Measurements from ENCODE around the gene SNX3.
"Not testable (repeated sequence)": the region's sequence is repeated elsewhere in the genome, so short reads cannot be mapped to it uniquely, and the experiment has no call there.

Gene SNX3

DNA sequence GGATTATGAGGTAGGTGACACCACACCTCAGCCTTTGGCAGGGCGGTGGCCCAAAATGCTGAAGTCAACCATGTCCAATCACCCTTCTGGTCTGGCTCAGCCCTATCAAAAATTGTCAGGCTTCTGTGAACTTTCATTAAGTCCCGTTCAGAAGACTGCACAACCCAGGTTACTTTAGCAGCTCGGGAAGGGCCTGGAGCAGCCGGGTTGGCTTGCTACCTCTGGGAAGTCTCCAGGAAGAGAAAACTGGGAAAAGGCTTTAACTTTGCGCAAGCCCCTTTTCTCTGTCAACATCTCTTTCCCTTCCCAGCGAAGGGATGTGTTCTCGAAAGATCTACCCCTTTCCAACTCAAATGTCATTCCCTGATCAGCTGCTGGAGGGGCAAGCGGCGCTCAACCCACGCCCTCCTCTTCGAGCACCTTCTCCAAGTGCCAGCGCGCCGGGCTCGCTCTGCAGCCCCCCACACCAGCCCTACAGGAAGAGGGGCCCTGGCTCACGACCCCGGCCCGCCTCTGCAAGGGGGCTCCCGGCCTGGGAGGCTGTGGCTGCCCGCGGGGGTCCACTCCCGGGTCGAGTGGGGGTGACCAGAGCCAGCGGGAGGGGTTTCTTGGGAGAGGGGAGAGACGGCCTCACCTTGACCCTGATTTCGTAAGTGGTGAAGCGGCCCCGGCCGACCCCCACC lies 573 bp downstream of the SNX3 start:
- DNase-seq (ENCODE audit: low read depth) = no peak

DNA sequence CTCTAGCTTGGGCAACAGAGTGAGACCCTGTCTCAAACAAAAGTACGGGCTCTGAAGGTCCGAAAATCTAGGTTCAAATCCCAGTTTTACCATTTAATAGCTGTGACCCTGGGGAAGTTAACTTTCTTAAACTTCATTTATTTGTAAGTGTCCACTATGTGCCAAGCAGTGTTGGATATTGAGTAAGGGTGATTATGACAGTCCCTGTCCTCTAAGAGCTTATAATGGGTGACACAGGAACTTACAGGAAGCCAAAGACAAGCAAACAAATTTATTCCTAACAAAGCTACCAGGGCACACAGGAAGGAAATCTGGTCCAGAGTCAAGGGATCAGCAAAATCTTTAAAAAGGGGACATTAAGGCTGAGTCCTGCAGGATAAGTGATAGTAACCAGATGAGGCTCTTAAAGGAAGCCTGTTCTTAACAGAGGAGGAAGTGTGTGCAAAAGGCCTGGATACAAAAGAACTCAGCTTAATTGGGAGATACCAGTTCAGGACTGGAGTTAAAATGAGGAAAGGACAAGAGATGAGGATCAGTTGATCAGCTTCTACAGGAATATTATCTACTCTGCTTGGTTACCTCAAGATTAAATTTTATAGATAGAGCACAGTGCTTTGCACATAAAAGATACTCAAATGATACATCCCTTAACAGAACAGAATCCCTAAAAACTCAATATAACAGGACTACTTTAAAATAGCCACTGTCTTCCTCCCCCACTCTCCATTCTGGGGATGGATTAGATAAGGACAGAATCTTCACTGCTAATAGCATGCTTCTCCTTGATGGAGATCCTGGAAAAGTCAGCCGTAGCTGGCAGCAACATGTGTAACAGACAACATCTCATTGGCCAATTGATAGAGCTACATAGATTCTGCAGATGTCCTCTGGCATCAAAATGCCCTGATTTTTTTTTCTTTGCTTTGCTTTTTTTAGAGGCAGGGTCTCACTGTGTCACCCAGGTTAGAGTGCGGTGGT lies 6.1 kb downstream of the SNX3 start:
- DNase-seq (ENCODE audit: low read depth) = no peak

DNA sequence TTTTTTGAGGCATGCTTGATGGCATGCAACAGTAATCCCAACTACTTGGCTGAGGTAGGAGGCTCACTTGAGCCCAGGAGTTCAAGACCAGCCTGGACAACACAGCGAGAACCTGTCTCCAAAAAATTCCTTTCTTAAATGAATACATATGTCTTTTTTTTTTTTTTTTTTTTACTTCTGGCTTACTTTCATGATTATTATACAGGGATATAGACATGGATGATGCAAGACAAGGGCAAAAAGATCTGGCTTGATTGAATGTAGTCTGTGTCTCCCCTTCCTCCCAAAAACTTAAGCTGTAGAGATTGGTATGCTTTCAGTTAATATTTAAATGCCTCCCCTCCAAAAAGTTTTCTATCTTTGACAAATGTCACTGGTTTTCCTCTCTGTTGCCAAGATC lies 7.6 kb downstream of the SNX3 start:
- no peak for DNase-seq (ENCODE audit: low read depth)

DNA sequence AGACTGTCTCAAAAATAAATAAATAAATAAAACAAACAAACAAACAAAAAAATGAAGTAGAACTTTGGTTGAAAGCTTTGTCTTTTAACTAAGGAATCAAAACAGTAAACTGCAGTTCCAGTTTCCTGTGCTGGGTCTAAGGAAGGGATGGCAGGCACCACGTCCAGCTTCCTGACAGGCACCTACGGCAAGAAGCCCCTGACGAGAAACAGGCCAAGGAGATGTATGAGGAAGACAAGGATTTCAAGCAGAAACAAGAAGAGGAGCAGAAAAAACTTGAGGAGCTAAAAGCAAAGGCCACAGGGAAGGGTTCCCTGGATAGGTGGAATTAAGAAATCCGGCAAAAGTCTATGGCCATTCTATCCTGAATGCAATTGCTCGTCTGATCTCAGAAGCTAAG lies 8.8 kb downstream of the SNX3 start:
- DNase-seq (ENCODE audit: low read depth) = no peak

DNA sequence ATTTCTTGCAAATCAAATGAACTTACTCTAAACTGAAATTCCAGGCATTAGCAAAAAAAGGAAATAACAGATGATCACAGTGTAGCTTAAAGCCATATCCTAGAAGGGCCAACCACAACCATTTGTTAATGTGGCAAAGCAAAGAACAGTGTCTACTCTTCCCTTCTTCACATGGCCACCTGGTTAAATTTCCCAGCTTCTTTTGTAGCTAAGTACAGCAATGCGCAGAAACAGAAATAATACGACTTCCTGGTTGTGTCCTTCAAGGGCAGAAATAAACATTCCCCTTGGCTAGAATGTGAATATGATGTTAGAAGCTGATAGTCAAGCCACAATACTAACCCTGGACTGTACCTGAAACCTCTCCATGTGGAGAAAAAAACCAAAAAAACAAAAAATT lies 9.6 kb downstream of the SNX3 start:
- no peak for DNase-seq (ENCODE audit: low read depth)

DNA sequence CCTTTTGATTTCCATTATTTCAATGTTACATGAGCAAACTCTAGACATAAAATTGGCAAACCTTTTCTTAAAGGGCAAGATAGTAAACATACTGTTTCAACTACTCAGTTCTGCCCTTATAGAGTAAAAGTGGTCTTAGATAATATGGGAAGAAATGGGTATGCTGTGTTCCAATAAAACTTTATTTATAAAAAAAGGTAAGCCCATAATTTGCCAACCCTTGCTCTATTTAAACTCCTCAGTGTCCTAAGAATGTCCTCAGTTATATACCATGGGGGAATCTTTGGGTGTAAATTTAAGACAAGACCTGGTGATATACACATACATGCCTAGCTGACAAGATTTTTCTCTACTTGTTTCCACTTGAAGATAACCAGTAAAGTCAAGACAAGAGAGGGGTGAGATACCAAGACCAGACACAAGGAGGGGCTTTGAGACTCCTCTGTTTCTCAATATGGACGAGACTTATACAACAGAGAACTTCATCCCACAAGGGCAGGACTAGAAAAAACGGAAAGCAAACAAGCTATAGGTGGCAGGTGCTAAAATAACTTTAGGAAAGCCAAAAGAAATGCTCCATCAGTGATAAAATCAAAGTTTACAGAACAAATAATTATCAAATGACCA lies 10.5 kb downstream of the SNX3 start:
- no peak for DNase-seq (ENCODE audit: low read depth)

DNA sequence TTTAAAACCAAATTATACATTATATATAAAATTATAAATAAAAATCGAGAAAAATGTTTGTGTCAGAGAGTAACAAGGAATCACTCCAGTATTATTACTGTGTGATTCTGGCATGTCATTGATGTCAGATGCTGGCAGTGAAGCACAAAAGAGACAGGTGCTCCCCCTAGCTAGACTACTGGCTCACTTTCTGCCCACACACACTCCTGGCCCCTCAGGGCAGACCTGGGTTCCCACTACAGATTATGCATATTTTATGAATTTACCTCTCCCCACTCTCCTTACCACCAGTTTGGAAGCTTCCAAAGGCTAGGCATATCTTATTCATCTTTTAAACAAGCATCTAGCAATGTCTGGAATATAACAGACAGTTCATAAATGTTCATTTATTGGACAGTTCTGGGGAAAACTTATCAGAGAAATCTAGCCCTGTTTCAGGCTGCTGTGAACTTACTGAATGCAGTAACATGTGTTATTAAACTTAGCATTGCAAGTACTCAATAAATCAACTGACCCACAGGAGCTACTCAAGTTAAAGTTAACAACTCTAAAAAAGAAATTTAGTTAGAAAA lies 12.8 kb downstream of the SNX3 start:
- DNase-seq (ENCODE audit: low read depth) = no peak

DNA sequence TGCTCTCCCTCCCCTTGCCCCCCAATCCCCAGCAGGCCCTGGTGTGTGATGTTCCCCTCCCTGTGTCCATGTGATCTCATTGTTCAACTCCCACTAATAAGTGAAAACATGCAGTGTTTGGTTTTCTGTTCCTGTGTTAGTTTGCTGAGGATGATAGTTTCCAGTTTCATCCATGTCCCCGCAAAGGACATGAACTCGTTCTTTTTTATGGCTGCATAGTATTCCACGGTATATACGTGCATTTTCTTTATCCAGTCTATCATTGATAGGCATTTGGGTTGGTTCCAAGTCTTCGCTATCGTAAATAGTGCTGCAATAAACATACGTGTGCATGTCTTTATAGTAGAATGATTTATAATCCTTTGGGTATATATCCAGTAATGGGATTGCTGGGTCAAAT lies 15.7 kb downstream of the SNX3 start:
- DNase-seq (ENCODE audit: low read depth) = not testable (repeated sequence)

DNA sequence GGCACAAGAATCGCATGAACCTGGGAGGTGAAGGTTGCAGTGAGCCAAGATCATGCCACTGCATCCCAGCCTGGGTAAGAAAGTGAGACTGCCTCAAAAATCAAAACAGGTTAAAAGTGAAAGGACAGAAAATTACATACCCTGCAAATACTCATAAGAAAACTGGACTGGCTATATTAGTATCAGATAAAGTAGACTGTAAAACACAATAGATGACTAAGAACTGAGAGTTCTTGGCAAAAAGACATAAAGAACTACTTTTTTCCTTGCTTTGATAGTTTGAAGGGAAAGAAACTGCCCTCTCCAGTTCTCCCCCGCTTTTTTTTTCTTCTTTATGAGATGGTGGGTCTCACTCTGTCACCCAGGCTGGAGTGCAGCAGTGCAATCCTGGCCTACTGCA lies 17.0 kb downstream of the SNX3 start:
- DNase-seq (ENCODE audit: low read depth) = no peak

DNA sequence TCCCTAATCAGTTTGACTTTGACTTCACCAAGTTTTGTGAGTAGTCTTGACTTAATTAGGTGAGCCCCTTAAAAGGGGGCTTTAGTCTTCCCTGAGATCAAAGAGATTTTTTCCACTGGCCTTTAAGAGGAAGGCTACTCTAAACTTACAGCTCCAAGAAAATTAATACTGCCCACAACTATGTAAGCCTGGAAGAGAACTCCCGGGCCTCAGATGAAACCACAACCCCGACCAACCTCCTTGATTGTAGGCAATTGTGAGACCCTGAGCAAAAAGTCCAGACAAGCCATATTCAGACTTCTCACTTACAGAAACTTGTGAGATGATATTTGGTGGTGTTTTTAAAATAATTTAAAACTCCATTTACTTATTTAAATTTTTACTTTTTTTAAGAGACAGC lies 18.1 kb downstream of the SNX3 start:
- no peak for DNase-seq (ENCODE audit: low read depth)

DNA sequence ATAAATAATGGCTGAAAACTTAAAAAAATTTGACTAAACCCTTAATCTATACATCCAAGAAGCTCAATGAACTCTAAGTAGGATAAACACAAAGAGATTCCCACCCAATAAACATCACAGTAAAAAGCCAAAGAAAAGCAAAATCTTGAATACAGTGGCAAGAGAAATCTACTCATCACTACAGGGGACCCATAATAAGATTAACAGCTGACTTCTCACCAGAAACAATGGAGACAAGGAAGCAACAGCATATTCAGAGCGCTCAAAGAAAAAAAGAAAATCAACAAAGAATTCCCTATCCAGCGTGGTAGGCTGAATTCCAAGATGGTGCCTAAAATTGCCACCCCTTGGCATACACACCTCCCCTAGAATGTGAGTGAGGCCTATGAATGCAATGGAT lies 18.6 kb downstream of the SNX3 start:
- DNase-seq (ENCODE audit: low read depth) = no peak

DNA sequence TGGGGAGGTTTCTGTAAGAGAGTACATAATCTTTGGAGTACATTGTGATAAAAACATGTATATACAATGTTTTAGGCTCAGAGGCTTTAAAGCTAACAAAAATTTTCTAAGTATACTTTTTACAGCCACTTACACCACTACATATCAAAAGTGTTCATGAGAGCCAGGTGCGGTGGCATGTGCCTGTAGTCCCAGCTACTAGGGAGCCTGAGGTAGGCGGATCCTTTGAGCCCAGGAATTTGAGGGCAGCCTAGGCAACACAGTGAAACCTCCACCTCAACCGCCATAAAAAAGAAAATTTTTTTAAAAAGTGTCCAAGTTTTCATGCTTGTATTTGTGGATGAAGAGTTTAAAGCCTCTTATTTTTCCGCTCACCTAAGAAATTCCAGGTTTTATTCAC lies 22.5 kb downstream of the SNX3 start:
- DNase-seq (ENCODE audit: low read depth) = no peak

DNA sequence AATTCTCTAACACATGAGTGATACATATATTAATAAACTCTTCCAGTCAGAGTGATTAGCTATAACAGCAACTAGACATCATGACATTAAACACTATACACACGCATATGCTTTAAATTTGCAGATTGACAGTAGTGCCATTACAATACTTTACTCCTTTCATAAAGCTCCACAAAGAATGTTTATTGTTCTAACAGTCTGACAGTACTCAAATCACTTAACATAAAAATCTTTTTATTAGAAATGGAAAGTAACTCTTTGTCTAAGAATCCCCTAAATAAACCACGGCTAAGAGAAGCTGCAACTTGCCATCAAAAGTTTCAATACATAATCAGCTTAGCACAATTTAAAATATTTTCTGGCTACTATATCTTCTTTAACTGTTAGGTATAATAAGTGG lies 24.0 kb downstream of the SNX3 start:
- DNase-seq (ENCODE audit: low read depth) = no peak

DNA sequence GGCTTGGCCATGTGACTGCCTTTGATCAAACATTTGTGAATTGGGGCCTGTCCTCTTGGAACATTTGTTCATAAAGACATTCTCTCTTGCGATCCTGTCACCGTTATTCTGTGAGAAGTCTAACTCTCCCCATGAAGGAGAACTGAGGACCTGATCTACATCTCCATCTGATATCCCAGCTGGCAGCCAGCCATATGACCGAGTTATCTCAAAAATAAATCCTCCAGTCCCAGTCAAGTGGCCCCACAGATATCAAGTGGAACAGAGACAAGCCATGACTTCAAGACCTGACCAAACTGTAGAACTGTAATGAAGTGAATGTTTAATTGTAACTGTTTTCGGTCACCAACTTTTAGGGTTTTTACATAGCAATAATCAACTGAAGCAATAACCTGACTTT lies 25.7 kb downstream of the SNX3 start:
- no peak for DNase-seq (ENCODE audit: low read depth)

DNA sequence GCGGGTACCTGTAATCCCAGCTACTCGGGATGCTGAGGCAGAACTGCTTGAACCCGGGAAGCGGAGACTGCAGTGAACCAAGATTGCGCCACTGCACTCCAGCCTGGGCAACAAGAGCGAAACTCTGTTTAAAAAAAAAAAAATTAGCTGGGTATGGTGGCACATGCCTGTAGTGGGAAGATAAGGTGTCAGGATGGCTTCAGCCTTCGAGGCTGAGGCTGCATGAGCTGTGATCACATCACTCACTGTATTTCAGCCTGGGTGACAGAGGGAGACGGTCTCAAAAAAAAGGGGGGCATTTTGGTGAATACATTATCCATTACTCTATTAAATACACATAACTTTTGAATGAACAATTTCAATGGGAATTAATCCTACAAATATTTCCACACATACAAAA lies 32.4 kb downstream of the SNX3 start:
- no peak for DNase-seq (ENCODE audit: low read depth)

DNA sequence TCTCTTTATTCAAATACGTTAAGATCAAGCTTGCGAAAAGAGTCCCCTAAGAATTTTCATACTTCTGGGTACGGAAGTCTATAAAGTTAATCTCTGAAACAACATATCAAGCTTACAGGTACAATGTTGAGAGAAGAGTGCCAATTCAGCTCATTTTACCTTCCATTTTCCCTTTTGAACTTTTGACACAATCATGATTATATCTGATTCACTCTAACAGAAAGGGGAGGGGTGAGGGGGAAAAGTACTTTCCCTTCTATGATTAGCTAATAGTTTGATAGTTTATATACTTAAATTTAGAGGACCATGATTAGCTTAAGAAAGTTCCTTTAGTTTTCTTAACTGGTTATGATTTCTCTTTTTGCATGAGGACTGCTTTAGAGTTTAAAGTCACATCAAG lies 33.5 kb downstream of the SNX3 start:
- no peak for DNase-seq (ENCODE audit: low read depth)

DNA sequence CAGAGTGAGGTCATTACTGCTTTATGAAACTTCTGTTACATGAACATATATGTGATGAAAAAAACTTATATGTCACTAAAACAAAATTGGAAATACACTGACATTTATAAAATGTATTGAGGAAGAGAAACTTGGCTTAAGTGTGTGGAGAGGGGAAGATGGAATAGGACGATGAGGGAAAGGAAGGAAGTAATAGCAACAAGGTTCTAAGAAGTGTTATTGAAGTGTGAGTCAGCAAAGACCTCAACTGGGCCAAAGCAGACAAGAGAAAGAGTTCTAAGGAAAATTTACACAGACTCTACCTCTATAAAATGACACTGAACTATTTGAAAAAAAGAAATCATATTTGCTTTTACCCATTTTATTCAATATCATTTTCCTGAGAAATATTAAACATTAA lies 38.3 kb downstream of the SNX3 start:
- DNase-seq (ENCODE audit: low read depth) = no peak

DNA sequence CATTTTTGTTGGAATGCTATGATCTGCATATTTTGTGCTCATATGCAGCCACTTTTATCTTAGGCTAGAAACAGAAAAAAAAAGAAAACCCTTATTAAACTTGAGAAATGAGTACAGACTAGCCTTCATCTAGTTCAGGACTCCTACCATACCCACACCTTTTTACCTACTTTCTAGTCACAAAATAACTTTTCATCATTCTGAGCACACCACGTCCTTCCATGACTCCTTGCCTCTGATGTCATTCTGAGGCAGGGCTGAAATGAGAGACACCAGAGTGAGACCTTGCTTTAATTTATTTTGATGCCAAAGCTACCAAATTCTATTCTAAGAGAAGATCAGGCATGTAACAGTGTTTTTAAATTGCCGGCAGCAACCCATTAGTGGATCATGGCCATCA lies 38.8 kb downstream of the SNX3 start:
- no peak for DNase-seq (ENCODE audit: low read depth)

DNA sequence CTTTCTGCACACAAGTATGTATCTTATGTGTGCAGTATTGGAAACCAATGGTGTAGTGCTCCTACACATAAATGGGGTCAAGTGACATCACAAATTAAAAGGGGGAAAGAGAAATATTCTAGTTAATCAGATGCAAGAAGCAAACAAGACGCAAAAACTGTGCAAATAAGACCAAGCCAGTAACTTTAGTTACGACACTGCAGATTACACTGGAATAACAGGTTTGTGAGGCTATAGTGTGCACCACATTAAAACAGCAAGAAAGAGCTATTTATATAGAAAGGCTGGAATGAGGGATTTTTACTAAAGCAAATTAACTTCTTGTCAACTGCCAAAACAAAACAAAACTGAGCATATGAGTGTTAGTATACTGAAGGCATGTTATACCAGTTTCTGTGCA lies 49.2 kb downstream of the SNX3 start:
- no peak for DNase-seq (ENCODE audit: low read depth)

DNA sequence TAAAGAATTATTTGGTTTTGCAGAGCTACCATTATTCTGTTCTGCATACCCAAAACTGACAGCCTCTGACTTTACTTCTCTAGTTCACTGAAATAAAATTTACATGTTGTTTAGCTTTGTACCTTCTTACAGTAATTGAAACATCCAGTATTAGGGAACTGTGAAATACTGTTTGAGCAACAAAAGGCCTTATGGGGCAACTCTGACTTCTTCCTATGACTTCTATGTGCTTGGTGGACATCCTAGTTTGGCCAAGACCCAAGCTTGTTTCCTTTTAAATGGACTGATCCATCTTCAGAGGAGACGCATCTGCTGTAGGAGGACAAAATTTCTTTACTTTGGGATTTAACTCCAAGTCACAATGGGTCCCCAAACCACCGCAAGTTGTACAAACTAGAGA lies 50.3 kb downstream of the SNX3 start:
- no peak for DNase-seq (ENCODE audit: low read depth)

DNA sequence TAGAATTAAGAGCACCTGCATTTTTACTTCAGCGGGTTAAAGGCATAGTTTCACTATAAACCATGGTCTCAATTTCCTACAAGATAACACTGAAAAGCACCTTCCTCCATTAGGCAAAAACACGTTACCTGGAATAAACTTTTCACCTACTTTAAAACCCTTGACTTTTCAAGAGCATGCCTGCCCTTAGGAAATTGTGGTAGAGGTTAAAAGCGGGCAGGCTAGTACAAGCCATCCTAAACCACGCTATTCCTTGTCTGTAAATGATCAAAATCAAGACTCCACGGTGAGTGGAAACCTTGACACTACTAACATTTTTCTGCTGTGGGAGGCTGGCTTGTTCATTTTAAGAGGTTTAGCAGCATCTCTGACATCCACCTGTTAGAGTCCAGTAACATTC lies 51.1 kb downstream of the SNX3 start:
- DNase-seq (ENCODE audit: low read depth) = no peak

DNA sequence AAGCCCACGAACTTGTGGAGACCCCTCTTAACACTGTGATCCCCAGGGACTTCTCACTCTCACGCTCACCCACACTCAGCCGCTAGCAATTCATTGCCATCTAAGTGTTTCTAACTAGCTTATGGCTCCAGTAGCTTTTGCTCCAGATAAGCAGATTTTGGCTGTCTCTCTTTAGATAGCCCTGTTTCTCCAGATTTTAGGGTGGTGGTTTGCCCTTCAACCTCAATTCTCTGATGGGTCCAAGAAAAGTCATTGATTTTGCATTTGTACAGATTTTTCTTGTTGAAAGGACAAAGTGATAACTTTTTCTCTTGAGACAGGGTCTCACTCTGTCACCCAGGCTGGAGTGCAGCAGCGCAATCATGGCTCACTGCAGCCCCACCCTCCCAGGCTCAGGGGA lies 53.8 kb downstream of the SNX3 start:
- DNase-seq (ENCODE audit: low read depth) = no peak

Measured in non-pigmented ciliary epithelial cell (primary cell).